Measurements from ENCODE around the gene TBC1D7.
"Not testable (repeated sequence)": the region's sequence is repeated elsewhere in the genome, so short reads cannot be mapped to it uniquely, and the experiment has no call there.

The TBC1D7 gene

GRCh38 chr6:13355999-13356785 lies 27.9 kb upstream of the TBC1D7 start:
- DNase-seq: no peak

GRCh38 chr6:13355043-13355945 lies 27.0 kb upstream of the TBC1D7 start:
- no peak for DNase-seq

GRCh38 chr6:13354331-13355042 lies 26.1 kb upstream of the TBC1D7 start:
- DNase-seq: no peak

GRCh38 chr6:13352165-13352564 lies 23.8 kb upstream of the TBC1D7 start:
- DNase-seq: no peak

GRCh38 chr6:13351271-13351670 lies 22.9 kb upstream of the TBC1D7 start:
- no peak for DNase-seq

GRCh38 chr6:13349811-13350506 lies 21.6 kb upstream of the TBC1D7 start:
- DNase-seq: no peak

- no peak for DNase-seq
Measured at GRCh38 chr6:13348334-13349113, 20.2 kb upstream of the TBC1D7 start.

GRCh38 chr6:13346245-13346644 lies 17.9 kb upstream of the TBC1D7 start:
- DNase-seq: no peak

GRCh38 chr6:13342414-13343019 lies 14.2 kb upstream of the TBC1D7 start:
- DNase-seq: no peak

- DNase-seq: no peak
Measured at GRCh38 chr6:13339863-13340630, 11.7 kb upstream of the TBC1D7 start.

GRCh38 chr6:13338038-13338437 lies 9.7 kb upstream of the TBC1D7 start:
- DNase-seq: no peak

- DNase-seq: peak; percentile 53
Measured at GRCh38 chr6:13336553-13336952, 8.2 kb upstream of the TBC1D7 start.

- no peak for DNase-seq
Measured at GRCh38 chr6:13334953-13335352, 6.6 kb upstream of the TBC1D7 start.

GRCh38 chr6:13332349-13332706 lies 4.0 kb upstream of the TBC1D7 start:
- no peak for DNase-seq

GRCh38 chr6:13331516-13332348 lies 3.4 kb upstream of the TBC1D7 start:
- no peak for DNase-seq

- no peak for DNase-seq
Measured at GRCh38 chr6:13328875-13329183, 492 bp upstream of the TBC1D7 start.

- no peak for DNase-seq
Measured at GRCh38 chr6:13327691-13328075, 654 bp downstream of the TBC1D7 start.

GRCh38 chr6:13326031-13326586 lies 2.2 kb downstream of the TBC1D7 start:
- DNase-seq: not testable (repeated sequence)

GRCh38 chr6:13319891-13320564 lies 8.3 kb downstream of the TBC1D7 start:
- no peak for DNase-seq

Data from activated effector memory CD4-positive, alpha-beta T cell treated with Interleukin-2 at 50 U/mL for 16 hours (primary cell).